GM12874 (cell line): ENCODE measurements around the gene DNAJC24.

Experiments
- TF ChIP-seq, protein P1 (sequence below): IDR thresholded peaks from 2 replicates; pipeline ENCODE4 v1.5.1; 2011; ENCODE audit warnings: low read depth, mild to moderate bottlenecking, control low read depth, low read length, moderate library complexity; ENCODE audit not compliant: insufficient read depth

The DNAJC24 gene

GRCh38 chr11:31450841-31451240 lies 81.2 kb downstream of the DNAJC24 start:
- TF ChIP-seq, protein P1, sequence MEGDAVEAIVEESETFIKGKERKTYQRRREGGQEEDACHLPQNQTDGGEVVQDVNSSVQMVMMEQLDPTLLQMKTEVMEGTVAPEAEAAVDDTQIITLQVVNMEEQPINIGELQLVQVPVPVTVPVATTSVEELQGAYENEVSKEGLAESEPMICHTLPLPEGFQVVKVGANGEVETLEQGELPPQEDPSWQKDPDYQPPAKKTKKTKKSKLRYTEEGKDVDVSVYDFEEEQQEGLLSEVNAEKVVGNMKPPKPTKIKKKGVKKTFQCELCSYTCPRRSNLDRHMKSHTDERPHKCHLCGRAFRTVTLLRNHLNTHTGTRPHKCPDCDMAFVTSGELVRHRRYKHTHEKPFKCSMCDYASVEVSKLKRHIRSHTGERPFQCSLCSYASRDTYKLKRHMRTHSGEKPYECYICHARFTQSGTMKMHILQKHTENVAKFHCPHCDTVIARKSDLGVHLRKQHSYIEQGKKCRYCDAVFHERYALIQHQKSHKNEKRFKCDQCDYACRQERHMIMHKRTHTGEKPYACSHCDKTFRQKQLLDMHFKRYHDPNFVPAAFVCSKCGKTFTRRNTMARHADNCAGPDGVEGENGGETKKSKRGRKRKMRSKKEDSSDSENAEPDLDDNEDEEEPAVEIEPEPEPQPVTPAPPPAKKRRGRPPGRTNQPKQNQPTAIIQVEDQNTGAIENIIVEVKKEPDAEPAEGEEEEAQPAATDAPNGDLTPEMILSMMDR = no peak

GRCh38 chr11:31455177-31455576 lies 85.5 kb downstream of the DNAJC24 start:
- TF ChIP-seq, protein P1 = no peak

- TF ChIP-seq, protein P1 = no peak
Measured at GRCh38 chr11:31464436-31464835, 94.8 kb downstream of the DNAJC24 start.

- TF ChIP-seq, protein P1 = no peak
Measured at GRCh38 chr11:31474083-31474482, 104.4 kb downstream of the DNAJC24 start.

DNA sequence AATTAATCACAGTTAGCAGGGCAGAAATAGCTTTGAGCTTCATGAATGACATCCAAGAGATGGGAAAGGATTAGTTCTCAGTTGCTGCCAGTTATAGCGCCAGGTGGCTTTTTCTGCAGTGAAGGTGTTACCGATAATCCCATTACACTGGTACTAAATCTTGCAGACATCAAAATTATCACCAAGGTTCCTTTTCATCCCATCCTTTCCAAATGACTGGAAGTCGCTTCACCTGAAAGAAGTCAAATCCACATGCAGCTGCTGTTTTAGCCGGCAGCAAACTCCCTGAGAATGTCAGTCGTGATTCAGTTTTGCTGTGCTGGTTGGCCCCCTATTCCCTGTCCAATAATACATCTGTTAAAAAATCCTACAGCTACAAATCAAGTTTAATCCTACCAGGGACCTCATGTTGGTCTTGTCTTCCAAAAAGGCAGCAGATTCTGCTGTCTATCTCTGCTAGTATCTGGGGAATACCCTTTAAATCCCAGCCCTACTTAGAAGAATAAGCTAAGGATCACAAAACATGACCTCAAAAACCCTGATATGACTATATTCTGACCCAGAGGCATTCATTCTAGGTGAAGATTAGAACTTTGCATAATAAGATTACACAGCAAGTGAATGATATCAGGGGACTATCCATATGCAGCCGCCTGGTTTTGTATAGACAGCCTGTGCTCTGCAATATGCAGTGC lies 108.0 kb downstream of the DNAJC24 start:
- TF ChIP-seq, protein P1 = no peak

- TF ChIP-seq, protein P1 = no peak
Measured at GRCh38 chr11:31478223-31478590, 108.5 kb downstream of the DNAJC24 start.

DNA sequence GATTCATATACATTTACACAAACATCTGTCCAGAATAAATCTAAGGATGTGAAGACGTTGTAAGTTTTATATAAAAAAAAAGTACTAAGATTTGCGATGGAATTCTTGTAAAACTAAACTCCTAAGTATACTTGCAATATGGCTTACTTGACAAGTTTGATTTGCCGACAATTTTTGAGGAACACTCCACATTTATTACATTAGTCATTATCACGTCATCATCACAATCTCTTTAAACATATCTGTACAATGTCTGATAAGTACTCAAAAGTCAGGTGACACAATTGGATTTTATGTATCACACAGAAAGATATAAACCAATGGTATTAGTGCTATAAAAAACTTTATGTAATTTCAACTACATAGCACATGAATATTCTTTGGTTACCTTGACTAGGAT lies 109.4 kb downstream of the DNAJC24 start:
- TF ChIP-seq, protein P1 = no peak
